ENCODE measurements around the gene SETDB1.

The SETDB1 gene

GRCh38 chr1:150974580-150975478 lies 48.7 kb downstream of the SETDB1 start, which contains the start of gene CERS2:
Gene CERS2 (minus strand): TSS chr1:150974835. CDS start chr1:150969090, 5,745 bp downstream.
- DNase-seq (ENCODE audit: low read depth in 2 of 2): peak; percentile 52 to 57

DNA sequence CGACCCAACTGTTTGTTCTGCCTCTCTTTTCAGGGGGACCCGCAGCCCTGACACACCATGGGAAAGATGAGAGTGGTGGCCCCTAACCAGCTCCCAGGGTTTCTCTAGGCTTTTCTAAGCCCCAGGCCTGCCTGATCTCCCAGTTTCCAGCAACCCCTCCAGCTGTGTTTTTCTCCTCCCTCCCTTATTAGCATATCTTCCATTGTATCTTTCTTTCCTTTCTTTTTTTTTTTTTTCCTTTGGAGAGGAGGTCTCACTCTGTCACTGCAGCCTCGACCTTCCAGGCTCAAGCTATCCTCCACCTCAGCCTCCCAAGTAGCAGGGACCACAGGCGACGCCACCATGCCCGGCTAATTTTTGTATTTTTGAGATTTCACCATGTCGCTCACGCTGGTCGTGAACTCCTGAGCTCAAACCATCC lies 50.2 kb downstream of the SETDB1 start:
- no peak for DNase-seq (ENCODE audit: low read depth in 2 of 2)

DNA sequence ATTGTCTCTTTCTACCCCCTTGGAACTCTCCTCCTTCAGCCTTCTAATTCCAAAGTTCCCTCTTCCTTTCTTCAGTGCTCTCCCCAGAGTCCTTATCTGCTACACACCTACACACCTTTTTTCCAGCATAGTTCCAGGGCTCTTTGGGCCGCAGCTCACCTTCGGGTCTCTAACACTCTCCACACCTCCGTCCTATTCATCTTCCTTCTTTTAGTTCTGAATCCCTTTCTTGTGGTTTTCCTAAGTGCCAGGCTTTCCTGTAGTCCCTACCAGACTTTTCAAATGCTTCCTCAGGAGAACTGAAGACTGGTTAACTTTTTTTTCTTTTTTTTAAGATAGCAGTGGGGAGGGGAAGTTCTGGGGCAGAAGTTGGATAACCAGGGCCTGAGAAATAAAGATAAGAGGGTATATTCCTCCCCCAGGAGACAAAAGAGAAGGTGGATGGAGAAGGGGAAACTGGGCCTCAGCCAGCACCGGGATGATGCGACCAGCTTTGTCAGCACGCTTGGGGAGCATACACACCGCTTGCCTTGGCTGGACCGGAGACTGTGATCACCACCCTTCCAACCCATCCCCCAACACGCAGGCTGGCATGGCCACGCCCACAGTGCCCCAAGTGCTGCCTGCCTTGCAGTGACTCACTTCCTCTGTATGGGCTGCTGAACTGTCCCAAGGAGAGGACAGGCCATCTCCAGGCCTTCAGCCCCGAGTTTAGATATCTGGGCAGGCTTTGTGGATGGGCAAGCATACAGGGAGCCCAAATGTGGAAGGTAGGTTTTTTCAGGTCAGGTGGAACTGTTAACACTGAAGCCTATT lies 50.9 kb downstream of the SETDB1 start:
- DNase-seq (ENCODE audit: low read depth in 2 of 2): peak; percentile 43 to 55

- peak; percentile 77 to 84 for DNase-seq (ENCODE audit: low read depth in 2 of 2)
These were observed 53.2 kb downstream of the SETDB1 start for GRCh38 chr1:150979092-150980056.

- DNase-seq (ENCODE audit: low read depth in 2 of 2): no peak
These were observed 55.1 kb downstream of the SETDB1 start for GRCh38 chr1:150981177-150981804.

GRCh38 chr1:150981805-150982712 lies 55.9 kb downstream of the SETDB1 start, which contains the start of gene ANXA9:
Gene ANXA9 (plus strand): TSS chr1:150982292. CDS start chr1:150983106, 814 bp downstream.
- no peak for DNase-seq (ENCODE audit: low read depth in 2 of 2)

DNA sequence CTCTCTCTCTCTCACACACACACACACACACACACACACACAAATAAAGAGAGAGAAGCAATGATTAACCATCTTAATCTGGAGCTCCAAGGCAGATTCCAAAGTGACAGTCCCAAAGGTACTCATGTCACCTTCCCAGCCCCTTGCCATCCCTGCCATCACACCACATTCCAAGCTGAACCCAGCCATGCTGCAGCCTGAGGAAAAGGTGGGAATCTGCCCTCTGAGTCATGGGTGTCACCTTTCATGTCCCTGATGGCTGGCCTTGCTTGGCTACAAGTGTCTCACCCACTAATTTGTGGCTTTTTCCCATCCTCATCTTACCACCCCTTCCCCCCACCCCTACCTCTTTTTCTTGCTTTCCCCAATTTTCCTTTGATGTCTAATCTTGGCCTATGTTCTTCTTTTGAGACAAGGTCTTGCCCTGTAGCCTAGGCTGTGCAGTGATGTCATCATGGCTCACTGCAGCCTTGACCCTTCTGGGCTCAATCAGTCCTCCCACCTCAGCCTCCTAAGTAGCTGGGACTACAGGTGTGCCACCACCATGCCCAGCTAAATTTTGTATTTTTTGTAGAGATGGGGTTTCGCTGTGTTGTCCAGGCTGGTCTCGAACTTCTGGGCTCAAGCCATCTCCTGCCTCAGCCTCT lies 59.1 kb downstream of the SETDB1 start:
- no peak for DNase-seq (ENCODE audit: low read depth in 2 of 2)

- DNase-seq (ENCODE audit: low read depth in 2 of 2): no peak
These were observed 61.8 kb downstream of the SETDB1 start for GRCh38 chr1:150987924-150988323.

GRCh38 chr1:150992626-150993025 lies 66.5 kb downstream of the SETDB1 start:
- no peak for DNase-seq (ENCODE audit: low read depth in 2 of 2)

GRCh38 chr1:150994248-150994647 lies 68.1 kb downstream of the SETDB1 start:
- no peak for DNase-seq (ENCODE audit: low read depth in 2 of 2)

GRCh38 chr1:150995460-150995859 lies 69.3 kb downstream of the SETDB1 start:
- DNase-seq (ENCODE audit: low read depth in 2 of 2): no peak

- DNase-seq (ENCODE audit: low read depth in 2 of 2): no peak
These were observed 69.7 kb downstream of the SETDB1 start for GRCh38 chr1:150995896-150996295.

DNA sequence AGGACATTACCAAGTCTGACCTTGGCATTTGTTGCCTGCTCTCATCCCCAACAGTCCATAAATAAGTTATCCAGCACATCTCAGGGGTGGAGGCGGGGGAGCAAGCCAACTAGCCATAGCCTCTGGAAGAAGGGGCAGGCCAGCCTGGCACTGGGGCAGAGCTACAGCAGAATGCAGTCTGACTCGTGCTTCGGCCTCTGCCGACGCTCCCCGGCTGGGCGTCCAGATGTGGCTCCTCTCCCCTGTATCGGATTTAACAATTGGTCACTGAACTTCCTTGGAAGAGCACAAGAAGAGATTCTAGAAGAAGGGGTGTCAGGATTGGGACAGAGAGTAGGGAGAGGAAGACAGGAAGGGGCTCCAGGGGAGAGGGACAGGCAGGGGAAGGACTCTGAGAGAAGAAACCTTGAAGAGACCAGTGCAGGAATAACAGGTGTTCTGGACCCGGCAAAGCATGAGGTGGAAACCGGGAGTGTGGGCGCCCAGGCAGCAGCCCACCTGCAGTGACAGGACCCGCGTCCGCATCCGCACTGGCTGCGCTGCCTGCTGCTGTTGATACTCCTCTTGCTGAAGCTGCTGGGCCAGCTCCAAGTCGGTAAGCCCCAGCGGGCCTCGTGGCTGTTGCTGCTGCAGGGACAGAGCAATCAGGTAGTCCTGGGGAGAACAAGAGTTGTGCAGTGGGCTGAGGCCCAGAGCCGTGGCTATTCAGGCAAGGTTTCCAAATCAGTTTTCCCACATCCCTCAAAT lies 71.1 kb downstream of the SETDB1 start:
- DNase-seq (ENCODE audit: low read depth in 2 of 2): no peak

- no peak for DNase-seq (ENCODE audit: low read depth in 2 of 2)
These were observed 71.8 kb downstream of the SETDB1 start for GRCh38 chr1:150997949-150998348.

- DNase-seq (ENCODE audit: low read depth in 2 of 2): no peak
These were observed 73.0 kb downstream of the SETDB1 start for GRCh38 chr1:150999051-150999674.

GRCh38 chr1:150999926-151000325 lies 73.8 kb downstream of the SETDB1 start:
- DNase-seq (ENCODE audit: low read depth in 2 of 2): no peak

GRCh38 chr1:151000408-151000807 lies 74.2 kb downstream of the SETDB1 start:
- no peak for DNase-seq (ENCODE audit: low read depth in 2 of 2)

DNA sequence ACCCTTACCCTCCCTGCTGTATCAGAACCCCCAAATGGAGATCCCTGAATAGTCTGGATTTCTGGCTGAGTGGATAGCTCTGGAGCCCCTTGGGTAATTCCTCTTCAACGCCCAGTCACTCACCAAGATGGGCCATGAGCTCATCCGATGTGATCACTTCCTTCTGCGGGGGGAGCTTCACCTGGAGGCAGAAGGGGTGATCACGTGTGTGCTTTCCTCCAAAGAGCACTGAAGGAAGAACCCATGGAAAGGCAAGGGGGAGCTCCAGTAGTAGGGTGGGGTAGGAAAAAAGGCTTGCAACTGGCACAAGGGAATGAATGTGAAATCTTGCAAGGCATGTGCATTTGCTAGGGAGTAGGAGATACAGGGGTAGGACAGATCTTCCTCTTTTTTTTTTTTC lies 75.4 kb downstream of the SETDB1 start:
- DNase-seq (ENCODE audit: low read depth in 2 of 2): no peak

Data from stimulated activated CD8-positive, alpha-beta memory T cell treated with anti-CD3 and anti-CD28 coated beads, Interleukin-7, amount 100 ng/mL, for 1 hour (primary cell).